ENCODE data around the gene EXOC1. TPM values are rescaled to one million over a fixed set of nuclear protein-coding genes. Genes with fewer than 3 reads are reported as not detected.

The EXOC1 gene
- total and polyA plus RNA-seq, 9 of the 15 experiments (the other 6 are each of a cell fraction or from before 2014, with no cell fraction given), result 16.0 to 45.5 (median 26.2) TPM

- TF ChIP-seq PBX2 (CRISPR knock-in tag; IDR thresholded peaks at IDR 0.05; ENCODE audit: low read depth), result no peak
- TF ChIP-seq PBX2 (tag; conservative IDR thresholded peaks at IDR 0.05; ENCODE audit: low read depth), result no peak
- TF ChIP-seq MEIS2 (IDR thresholded peaks at IDR 0.05; ENCODE audit: partially characterized antibody), result no peak
- no peak for TF ChIP-seq NCOR1 (IDR thresholded peaks at IDR 0.05)
- TF ChIP-seq SMARCB1 (IDR thresholded peaks at IDR 0.05; ENCODE audit: insufficient read length, low read depth), result no peak
These were observed 52.9 kb downstream of the EXOC1 start (continued) for GRCh38 chr4:55906323-55906722.

- Histone ChIP-seq H3K4me1 (replicated peaks in 1 of 2; ENCODE audit: control insufficient read depth in 2 of 2, insufficient read depth in 2 of 2, low read length in 2 of 2) (no peaks in the 10 kb centered on the region), H4K20me1 (replicated peaks; ENCODE audit: control insufficient read depth, insufficient read depth, low read length) (no peaks in the 10 kb centered on the region), H2AFZ (ENCODE audit: low read depth, low read length) (no peak overlapping the region), H3K9ac (ENCODE audit: insufficient read depth in 1 of 2, low read depth in 2 of 2, low read length in 2 of 2) (no peak overlapping the region), H3K9me3 (replicated peaks; ENCODE audit: control insufficient read depth, insufficient read depth, low read depth, low read length) (no peaks in the 10 kb centered on the region), H3K79me2 (ENCODE audit: control insufficient read depth, insufficient read depth, low read length) (no peaks in the 10 kb centered on the region), H3K27ac (ENCODE audit: extremely low read depth, low read depth, low read length) (no peak overlapping the region), H3K36me3 (ENCODE audit: control insufficient read depth, insufficient read depth, low read length) (peaks cover 19% of the 10 kb centered on the region; the same call in 1 of the 3 replicates), H3K27me3 (ENCODE audit: control insufficient read depth in 2 of 2, insufficient read depth in 2 of 2, low read length in 2 of 2) (no peaks in the 10 kb centered on the region), H3K4me3 (no peak overlapping the region), H3K9me1 (ENCODE audit: control insufficient read depth, insufficient read depth, low read length) (no peaks in the 10 kb centered on the region), H3K4me2 (ENCODE audit: insufficient read depth, low read length) (no peak overlapping the region)
- FAIRE-seq, result no peak
- ChIA-PET POLR2A (interaction anchor here (0.6 kb wide), 1 partner anchor 977 kb away, joined by 3 read pairs; no protein-coding TSS in a partner anchor), CTCF (ENCODE audit: low intra/inter-chr PET ratio) (no interaction called here)
- no TSS peak for BruUV-seq (replicated peaks)
- in situ Hi-C loops (cut with MboI) (no loop called here), intact Hi-C loops (cut with micrococcal nuclease) (no loop called here)
- ATAC-seq, result no peak
- no peak for DNase-seq (ENCODE audit: extremely low read depth in 1 of 4, low spot score in 3 of 4)
- WGBS (ENCODE audit: insufficient coverage, low coverage, missing lambda C conversion rate), result 42% methylated on average over 3 of the region's 3 CpGs
- TF ChIP-seq, protein P1, sequence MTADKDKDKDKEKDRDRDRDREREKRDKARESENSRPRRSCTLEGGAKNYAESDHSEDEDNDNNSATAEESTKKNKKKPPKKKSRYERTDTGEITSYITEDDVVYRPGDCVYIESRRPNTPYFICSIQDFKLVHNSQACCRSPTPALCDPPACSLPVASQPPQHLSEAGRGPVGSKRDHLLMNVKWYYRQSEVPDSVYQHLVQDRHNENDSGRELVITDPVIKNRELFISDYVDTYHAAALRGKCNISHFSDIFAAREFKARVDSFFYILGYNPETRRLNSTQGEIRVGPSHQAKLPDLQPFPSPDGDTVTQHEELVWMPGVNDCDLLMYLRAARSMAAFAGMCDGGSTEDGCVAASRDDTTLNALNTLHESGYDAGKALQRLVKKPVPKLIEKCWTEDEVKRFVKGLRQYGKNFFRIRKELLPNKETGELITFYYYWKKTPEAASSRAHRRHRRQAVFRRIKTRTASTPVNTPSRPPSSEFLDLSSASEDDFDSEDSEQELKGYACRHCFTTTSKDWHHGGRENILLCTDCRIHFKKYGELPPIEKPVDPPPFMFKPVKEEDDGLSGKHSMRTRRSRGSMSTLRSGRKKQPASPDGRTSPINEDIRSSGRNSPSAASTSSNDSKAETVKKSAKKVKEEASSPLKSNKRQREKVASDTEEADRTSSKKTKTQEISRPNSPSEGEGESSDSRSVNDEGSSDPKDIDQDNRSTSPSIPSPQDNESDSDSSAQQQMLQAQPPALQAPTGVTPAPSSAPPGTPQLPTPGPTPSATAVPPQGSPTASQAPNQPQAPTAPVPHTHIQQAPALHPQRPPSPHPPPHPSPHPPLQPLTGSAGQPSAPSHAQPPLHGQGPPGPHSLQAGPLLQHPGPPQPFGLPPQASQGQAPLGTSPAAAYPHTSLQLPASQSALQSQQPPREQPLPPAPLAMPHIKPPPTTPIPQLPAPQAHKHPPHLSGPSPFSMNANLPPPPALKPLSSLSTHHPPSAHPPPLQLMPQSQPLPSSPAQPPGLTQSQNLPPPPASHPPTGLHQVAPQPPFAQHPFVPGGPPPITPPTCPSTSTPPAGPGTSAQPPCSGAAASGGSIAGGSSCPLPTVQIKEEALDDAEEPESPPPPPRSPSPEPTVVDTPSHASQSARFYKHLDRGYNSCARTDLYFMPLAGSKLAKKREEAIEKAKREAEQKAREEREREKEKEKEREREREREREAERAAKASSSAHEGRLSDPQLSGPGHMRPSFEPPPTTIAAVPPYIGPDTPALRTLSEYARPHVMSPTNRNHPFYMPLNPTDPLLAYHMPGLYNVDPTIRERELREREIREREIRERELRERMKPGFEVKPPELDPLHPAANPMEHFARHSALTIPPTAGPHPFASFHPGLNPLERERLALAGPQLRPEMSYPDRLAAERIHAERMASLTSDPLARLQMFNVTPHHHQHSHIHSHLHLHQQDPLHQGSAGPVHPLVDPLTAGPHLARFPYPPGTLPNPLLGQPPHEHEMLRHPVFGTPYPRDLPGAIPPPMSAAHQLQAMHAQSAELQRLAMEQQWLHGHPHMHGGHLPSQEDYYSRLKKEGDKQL (CRISPR knock-in tag; IDR thresholded peaks at IDR 0.05; ENCODE audit: borderline replicate concordance), result no peak
- no peak for TF ChIP-seq RBM22 (IDR thresholded peaks at IDR 0.05; ENCODE audit: low read depth, low read length, poor library complexity, severe bottlenecking)
- TF ChIP-seq STAT6 (CRISPR knock-in tag; IDR thresholded peaks at IDR 0.05), result no peak
- TF ChIP-seq SPI1 (IDR thresholded peaks at IDR 0.05; ENCODE audit: borderline replicate concordance, low read depth, low read length), result no peak
These were observed 53.5 kb downstream of the EXOC1 start for GRCh38 chr4:55906989-55907388.

Data from K562 (cell line).